ENCODE measurements around the gene ZC3H7B.

ZC3H7B gene

DNA sequence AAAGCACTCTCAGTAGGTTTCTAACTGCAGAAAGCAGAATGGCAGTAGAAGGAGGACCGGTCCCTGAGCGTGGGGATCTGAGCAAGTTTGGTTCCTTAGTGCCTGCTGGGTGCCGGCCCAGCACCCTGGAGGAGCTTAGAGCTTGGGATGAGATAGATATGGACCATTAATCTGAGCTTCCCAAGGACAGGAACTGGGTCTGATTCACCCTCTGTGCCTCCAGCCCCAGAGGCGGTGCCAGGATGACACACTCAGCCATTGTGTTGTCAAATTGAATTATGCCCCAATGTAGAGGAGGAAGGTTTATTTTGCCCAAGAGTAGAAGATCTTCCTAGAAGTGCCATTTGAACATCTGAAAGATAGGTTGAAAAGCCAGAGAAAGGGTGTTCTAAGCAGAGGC lies 4.3 kb downstream of the ZC3H7B start:
- DNase-seq (ENCODE audit: low spot score) = peak; percentile 71
- ChIA-PET CTCF (no interaction called here), POLR2A (ENCODE audit: low non-redundant PET) (no interaction called here)
- peak overlapping the region; percentile 74 for H3K27ac ChIP-seq
- TF ChIP-seq, protein P1, sequence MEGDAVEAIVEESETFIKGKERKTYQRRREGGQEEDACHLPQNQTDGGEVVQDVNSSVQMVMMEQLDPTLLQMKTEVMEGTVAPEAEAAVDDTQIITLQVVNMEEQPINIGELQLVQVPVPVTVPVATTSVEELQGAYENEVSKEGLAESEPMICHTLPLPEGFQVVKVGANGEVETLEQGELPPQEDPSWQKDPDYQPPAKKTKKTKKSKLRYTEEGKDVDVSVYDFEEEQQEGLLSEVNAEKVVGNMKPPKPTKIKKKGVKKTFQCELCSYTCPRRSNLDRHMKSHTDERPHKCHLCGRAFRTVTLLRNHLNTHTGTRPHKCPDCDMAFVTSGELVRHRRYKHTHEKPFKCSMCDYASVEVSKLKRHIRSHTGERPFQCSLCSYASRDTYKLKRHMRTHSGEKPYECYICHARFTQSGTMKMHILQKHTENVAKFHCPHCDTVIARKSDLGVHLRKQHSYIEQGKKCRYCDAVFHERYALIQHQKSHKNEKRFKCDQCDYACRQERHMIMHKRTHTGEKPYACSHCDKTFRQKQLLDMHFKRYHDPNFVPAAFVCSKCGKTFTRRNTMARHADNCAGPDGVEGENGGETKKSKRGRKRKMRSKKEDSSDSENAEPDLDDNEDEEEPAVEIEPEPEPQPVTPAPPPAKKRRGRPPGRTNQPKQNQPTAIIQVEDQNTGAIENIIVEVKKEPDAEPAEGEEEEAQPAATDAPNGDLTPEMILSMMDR (conservative IDR thresholded peaks at IDR 0.05; ENCODE audit: low read depth) = no peak

DNA sequence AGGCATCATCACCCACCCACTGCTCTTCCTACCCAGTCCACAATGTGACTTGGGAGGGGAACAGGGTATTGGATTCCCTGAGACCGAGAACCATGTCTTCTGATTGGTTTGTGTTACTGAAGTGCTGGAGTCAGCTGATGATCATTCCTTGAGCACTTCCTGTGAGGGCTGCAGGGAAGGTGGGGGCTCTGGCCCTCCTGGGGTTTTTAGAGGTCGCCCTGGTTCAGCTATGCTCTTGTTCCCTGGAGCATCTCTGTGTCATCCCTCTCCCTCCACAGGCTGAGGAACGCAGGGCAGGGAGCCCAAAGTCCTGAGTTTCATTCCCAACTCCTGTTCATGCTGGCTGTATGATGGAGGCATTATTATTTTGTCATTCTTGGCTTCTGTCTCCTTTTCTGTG lies 6.7 kb downstream of the ZC3H7B start:
- POLR2A ChIA-PET (ENCODE audit: low non-redundant PET) = no interaction called here
- CTCF ChIA-PET = no interaction called here
- H3K27ac ChIP-seq = peak overlapping the region; percentile 47
- no peak for DNase-seq (ENCODE audit: low spot score)
- TF ChIP-seq, protein P1 (conservative IDR thresholded peaks at IDR 0.05; ENCODE audit: low read depth) = no peak

DNA sequence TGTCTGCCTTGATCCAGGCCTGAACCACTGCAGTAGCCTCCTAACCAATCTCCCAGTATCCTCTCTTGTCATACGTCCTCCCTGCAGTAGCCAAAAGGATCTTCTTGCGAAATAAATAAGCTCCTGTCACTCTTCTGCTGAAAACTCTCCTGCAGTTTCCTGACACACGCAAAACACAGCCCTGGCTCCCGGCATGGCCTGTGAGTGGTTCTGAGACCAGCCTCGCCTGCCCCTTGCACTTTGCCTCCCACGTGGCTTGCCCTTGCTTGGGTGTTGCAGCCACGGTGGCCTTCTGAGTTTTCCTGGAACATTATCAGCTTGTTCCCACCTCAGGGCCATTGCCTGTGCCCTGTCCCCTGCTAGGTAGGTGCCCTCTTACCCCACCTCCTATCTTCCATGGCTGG lies 7.2 kb downstream of the ZC3H7B start:
- peak overlapping the region; percentile 47 for H3K27ac ChIP-seq
- no peak for DNase-seq (ENCODE audit: low spot score)
- ChIA-PET POLR2A (ENCODE audit: low non-redundant PET) (no interaction called here), CTCF (no interaction called here)
- TF ChIP-seq, protein P1 (conservative IDR thresholded peaks at IDR 0.05; ENCODE audit: low read depth) = no peak

DNA sequence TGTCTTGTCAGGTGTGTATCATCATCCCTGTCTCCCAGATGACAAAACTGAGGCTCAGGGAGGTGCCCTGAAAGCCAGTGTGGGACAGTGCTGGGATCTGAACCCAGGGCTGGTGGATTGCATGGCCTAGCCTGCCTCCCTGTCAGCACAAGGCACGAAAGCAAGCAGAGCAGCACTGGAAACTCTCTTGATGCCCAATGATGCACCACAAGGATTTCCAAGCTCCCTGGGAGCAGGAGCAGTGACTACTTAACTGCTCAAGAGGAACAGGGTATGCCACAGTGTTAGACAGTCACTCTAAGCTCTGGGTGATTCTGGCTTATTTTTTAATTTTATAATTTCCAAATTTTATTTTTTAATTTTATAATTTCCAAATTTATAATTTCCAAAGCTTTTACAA lies 9.0 kb downstream of the ZC3H7B start:
- CTCF ChIA-PET = no interaction called here
- DNase-seq (ENCODE audit: low spot score) = no peak
- POLR2A ChIA-PET (ENCODE audit: low non-redundant PET) = no interaction called here
- peak overlapping the region; percentile 52 for H3K27ac ChIP-seq
- TF ChIP-seq, protein P1 (conservative IDR thresholded peaks at IDR 0.05; ENCODE audit: low read depth) = no peak

DNA sequence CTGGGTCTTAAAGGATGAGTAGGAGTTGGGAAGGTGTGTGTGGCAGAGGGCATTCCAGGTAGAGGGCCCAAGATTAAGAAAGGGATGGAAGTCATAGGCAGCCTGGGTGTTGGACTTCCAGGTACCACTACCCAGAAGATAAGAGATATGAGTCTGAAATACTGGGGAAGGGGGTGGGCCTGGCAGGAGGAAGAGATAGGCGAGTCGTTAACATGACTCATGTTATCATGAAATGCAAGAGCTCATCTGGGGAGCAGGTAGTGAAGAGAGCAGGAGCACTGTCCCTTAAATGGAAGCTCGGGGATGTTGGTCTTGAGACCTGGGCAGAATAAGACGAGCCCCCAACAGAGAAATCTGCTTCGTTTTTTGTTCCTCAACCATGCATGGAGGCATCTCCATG lies 10.2 kb downstream of the ZC3H7B start:
- H3K27ac ChIP-seq = no peak overlapping the region
- ChIA-PET CTCF (interaction anchor here (0.5 kb wide), 1 partner anchor 28 kb away, joined by 3 read pairs; no protein-coding TSS in a partner anchor), POLR2A (ENCODE audit: low non-redundant PET) (no interaction called here)
- no peak for DNase-seq (ENCODE audit: low spot score)
- TF ChIP-seq, protein P1 (conservative IDR thresholded peaks at IDR 0.05; ENCODE audit: low read depth) = no peak

DNA sequence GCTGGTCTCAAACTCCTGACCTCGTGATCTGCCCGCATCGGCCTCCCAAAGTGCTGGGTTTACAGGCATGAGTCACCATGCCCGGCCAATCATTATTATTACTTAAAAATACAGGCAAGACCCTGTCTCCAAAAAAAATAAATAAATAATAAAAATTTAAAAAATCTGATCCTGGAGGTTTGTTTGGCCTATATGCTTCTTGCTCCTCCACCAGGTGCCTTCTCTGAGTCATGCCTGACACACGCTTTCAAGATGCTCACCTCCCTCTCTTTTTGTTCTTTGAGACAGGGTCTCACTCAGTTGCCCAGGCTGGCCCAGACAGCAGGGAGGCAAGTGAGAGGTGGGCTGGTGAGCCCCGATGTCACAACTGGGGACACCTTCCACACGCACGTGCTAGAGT lies 13.5 kb downstream of the ZC3H7B start:
- ChIA-PET CTCF (no interaction called here), POLR2A (ENCODE audit: low non-redundant PET) (no interaction called here)
- H3K27ac ChIP-seq = peak overlapping the region; percentile 19; the same call in 1 of the 2 replicates
- no peak for DNase-seq (ENCODE audit: low spot score)
- TF ChIP-seq, protein P1 (conservative IDR thresholded peaks at IDR 0.05; ENCODE audit: low read depth) = no peak

DNA sequence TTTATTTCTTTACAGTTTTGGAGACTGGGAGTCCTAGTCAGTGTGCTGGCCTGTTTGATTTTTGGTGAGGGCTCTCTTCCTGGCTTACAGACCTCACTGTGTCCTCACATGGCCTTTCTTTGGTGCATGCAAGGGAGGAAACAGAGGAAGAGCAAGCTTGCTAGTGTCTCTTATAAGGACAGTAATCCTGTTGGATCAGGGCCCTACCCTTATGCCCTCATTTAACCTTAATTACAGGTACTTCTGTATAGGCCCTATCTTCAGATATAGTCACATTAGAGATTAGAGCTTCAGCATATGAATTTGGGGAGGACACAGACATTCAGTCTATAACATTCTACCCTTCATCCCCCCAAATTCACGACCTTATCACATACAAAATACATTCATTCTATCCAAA lies 14.3 kb downstream of the ZC3H7B start:
- TF ChIP-seq, protein P1 (conservative IDR thresholded peaks at IDR 0.05; ENCODE audit: low read depth) = no peak
- CTCF ChIA-PET = no interaction called here
- POLR2A ChIA-PET (ENCODE audit: low non-redundant PET) = no interaction called here
- DNase-seq (ENCODE audit: low spot score) = no peak
- H3K27ac ChIP-seq = no peak overlapping the region

Data from RWPE1 (cell line).